A375 (cell line): ENCODE measurements around the gene ERCC5. TPM values are rescaled to one million over a fixed set of nuclear protein-coding genes. Genes with fewer than 3 reads are reported as not detected.

Source experiments
- total RNA-seq: library from RNA; depleted of rRNA; stranded (reverse); fragments of >200 nt; shearing (Covaris generic); gene quantifications from 2 replicates; pipeline ENCODE4 v1.2.3, GENCODE V29; 2014; rRNA removed

ERCC5 gene
- 34.6 and 59.8 TPM in 2 replicates for total RNA-seq

GRCh38 chr13:102845630-102846260 is at the start of gene ERCC5:
TSS of gene ERCC5 (plus strand) at chr13:102846032. CDS start at chr13:102846267, 235 bp downstream.

GRCh38 chr13:102798581-102799425 is 47.0 kb upstream of the ERCC5 start, which contains the start of the genes BIVM and POGLUT2:
TSS of gene BIVM (plus strand) at chr13:102799119. CDS start at chr13:102807268, 8,149 bp downstream.
TSS of gene POGLUT2 (minus strand) at chr13:102798976. CDS start at chr13:102798670, 306 bp downstream.

Other genes with a start within 250 kb of the ERCC5 start
- gene TPP2, start 249.0 kb upstream of the ERCC5 start, total RNA-seq = 35.6 and 49.1 TPM in 2 replicates
- gene METTL21C, start 151.0 kb upstream of the ERCC5 start, total RNA-seq = not detected in 2 replicates
- 24.6 and 33.5 TPM in 2 replicates for gene TEX30, start 72.2 kb upstream of the ERCC5 start, total RNA-seq
- gene POGLUT2, start 47.1 kb upstream of the ERCC5 start, total RNA-seq = 20.0 and 21.8 TPM in 2 replicates
- gene BIVM, start 46.9 kb upstream of the ERCC5 start, total RNA-seq = 19.9 and 24.4 TPM in 2 replicates
- not detected in 2 replicates for gene SLC10A2, start 220.4 kb downstream of the ERCC5 start, total RNA-seq